Measurements from ENCODE around the gene SPATA3.
"Not testable (repeated sequence)": the region's sequence is repeated elsewhere in the genome, so short reads cannot be mapped to it uniquely, and the experiment has no call there.

The SPATA3 gene

DNA sequence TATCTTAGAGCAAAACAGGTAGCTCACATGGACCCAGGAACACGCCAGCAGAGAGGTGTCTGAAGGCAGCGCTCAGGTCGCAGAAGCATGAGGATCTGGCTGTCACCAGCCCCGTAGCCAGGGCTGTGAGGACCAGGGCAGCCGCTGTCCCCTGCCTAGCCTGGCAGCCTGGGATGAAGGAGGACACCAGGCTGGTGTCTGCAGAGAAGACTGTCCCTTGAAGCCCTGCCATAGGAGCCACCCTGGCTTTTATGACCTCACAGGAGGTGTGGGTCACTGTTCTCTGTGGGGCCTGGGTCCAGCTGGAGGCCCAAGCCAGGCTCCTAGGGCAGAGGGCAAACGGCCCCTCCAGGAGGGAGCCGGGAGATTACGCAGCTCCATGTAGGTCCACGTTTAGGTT is at the start of gene SPATA3:
Gene SPATA3 (plus strand): TSS at position 301 of the 400 bp plus-strand sequence. CDS start 113 bp downstream, outside the sequence.
- DNase-seq = no peak

DNA sequence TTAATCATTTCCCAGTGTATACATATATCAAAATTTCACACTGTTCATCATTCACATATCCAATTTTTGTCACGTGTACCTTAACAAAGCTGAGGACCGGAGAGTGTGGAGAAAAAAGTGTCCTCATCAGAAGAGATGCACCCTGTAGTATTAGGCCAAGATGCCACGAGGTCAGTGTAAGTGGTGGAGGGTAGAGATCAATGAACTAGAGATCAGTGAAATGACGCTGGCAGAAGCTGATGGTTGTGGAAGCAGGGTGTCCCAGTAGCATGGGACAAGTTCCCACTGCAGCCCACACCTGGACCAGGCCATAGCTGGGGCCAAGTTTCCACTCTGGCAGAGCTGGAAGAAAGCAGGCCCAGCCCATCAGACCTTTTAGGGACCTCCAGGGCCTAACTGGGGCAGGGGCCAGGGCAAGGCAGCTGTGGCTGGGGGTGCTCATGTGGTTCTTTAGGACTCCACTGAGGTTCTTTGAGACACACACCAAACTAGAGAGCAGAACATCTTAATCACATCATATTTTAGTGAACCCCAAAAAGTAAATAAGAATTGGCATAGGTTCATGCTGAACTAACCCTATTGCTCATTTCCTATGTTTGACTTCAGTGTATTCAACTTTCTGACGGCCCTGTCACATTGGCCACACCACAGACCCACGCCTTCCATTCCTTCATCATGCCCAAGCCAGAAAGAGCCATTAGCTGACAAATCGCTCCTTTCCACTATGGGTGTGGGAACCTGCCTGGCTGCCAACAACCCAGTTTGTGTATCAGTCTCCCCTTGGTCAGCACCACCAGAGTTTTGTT is 49.3 kb upstream of the SPATA3 start:
- no peak for DNase-seq

DNA sequence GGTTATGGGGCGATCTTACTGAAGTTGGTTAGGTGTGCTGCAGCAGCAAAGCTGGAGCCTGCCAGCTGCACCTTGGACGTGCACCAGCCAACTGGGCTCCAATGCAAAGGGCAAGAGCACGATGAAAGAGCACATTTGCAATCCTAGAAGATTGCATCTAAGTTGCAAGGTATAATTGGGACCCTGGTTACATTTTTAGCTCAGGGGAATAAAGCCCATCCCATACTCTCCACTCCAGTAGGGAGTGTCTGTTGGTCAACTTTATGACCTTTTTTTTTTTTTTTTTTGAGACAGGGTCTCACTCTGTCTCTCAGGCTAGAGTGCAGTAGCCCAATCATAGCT is 48.7 kb upstream of the SPATA3 start:
- DNase-seq = no peak

DNA sequence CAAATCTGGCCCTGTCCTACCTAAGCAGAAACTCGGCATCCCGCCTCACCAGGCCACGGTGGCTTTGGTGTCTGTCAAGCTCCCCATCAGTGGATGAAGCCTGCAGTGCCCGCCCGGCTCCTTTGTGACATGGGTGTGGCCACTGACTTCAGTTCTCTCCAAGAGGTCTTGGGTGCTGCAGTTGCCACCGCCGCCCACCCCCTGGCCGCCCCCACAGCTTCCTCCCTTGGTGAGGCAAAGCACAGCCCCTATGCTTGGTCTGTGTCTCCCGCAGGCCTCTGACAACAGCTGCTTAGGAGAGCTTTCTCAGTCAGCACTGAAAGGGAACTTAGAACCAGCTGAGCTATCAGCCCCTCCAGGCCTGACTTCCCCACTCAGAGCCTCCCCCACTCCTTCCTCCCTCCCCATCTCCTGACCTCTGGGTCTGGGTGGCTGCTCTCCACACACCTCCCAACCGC is 48.0 kb upstream of the SPATA3 start:
- no peak for DNase-seq

DNA sequence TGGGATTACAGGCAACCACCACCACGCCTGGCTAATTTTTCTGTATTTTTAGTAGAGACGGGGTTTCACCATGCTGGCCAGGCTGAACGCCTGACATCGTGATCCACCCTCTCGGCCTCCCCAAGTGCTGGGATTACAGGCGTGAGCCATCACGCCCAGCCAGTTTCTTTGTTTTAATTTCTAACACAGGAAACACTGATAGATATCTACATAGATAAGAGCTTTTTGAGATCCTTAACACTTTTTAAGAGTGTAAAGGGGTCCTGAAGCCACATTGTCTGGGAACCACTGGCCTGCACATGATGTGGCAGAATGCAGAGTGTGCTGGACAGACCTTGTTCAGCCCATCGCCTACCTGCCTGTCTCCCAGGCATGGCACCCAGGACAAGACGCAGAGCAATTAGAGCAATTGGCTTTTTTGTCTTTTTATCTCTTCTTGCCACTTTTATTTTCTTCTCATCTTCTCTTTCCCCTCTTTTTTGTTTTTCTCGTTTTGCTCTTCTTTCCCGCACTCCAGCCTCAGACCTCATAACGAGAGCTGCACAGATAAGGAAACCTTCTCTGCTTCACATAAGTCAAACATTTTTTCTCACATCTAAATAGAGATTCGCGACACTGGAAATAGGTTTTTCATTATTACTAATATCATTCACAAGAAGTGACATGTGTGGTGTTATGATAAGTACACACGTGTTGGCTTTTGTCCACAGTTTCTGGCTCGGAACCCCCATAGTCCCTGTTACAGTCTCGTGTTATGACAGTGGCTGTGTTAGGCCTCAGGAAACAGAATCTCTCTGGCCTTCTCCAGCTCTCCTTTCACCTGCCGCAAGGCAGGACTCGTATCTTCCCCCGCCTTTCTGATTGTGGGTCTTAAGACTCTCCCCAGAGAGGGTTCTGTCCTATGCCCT is 45.7 kb upstream of the SPATA3 start:
- DNase-seq = no peak

DNA sequence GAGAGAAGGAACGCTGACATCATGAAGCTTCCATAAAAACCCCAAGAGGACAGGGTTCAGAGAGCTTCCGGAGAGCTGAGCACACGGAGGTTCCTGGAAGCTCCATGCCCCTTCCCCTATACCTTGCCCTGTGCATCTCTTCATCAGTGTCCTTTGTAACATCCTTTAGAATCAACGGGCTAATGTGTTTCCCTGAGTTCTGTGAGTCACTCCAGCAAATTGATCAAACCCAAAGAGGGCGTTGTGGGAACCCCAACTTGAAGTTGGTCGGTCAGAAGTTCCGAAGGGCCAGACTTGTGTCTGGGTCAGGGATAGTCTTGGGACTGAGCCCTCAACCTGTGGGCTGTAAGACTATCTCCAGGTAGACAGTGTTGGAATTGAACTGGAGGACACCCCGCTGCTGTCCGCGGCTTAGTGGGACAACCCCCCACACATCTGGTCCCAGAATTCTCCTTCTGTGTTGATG is 45.0 kb upstream of the SPATA3 start:
- no peak for DNase-seq

DNA sequence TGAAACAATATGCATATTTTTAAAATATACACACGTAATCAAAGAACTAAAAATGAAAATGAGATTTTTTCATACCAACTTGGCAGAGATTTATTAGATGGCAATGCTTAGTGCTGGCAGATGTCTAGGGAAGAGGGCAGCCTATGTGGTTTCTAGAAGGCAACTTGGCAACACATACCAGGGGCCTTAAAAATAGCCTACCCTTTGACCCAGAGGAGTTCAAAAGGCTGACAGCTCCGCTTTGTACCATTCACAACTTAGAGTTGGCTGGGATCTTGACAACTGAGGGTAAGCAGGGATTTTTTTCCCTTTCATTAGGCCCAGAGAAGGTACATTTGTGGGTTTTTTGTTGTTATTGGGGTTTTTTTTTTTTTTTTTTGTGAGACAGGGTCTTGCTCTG is 44.5 kb upstream of the SPATA3 start:
- DNase-seq = no peak

DNA sequence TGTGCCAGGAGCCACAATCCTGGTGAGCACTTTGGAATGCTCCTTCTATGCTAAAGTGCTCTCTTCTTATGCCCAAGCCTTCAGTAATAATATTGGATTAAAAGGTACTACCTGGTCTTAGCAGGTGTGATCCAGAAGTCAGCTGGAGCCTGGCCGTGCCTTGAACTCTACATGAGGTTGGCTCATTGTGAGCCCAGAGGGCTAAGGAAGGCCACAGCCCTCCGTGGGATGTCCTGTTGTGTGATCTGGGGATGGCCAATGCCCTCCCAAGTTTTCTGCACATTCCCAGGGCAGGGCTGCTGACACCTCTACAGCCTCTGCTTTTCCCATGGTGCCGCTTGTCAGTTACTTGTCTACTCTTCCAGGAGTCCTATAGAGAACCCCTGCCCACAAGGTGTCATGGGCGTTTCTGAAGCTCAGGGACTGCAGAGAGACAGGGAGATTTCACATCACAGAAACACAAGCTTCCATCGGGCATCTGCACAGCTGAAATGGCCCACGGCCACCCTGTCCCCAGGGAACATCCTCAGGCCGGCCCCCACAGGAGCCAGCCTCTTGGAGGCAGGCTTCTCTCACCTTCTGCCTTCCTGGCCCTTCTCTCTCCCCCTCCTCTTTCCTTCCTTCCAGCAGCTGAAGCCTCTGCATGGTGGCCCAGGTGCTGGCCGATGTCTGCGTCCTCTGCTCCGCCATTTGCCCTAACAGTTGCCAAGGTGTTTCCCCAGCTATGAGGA is 43.5 kb upstream of the SPATA3 start:
- no peak for DNase-seq

DNA sequence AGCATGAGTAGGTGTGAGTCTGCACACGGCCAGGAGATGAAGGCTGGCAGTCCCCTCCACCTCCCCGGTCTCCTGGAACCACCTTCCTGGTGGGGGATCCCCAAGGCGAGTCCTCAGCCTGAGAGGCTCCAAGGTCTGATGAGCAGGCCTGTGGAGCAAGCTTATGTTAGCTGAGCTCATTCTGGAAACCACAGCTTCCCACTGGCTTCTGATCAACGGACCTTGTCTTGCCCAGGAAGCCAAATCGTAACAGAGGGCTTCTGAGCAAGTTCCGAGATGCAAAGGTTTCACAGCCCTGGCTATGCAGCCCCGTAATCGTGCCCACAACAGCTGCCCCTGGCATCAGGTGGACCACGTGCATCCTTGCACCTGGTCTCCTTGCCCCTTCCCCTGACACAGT is 42.1 kb upstream of the SPATA3 start:
- DNase-seq = no peak

DNA sequence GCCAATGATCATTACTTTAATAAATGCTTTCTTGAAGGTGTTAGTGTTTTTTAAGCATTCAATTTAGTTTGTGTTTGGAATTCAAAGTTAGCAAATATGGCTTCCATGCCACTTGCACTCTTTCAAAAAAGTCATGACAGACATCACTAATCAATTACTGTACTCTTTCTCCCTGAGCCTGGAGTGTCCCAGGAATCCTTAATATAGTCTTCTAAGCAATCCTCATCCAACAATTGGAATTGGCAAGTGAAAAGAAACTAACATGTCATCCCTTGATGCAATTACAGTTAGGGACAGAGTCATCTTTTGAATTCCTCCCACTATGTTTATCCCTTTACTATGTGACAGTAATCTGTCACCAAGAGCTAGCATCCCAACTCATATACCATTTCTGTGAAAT is 41.2 kb upstream of the SPATA3 start:
- no peak for DNase-seq

DNA sequence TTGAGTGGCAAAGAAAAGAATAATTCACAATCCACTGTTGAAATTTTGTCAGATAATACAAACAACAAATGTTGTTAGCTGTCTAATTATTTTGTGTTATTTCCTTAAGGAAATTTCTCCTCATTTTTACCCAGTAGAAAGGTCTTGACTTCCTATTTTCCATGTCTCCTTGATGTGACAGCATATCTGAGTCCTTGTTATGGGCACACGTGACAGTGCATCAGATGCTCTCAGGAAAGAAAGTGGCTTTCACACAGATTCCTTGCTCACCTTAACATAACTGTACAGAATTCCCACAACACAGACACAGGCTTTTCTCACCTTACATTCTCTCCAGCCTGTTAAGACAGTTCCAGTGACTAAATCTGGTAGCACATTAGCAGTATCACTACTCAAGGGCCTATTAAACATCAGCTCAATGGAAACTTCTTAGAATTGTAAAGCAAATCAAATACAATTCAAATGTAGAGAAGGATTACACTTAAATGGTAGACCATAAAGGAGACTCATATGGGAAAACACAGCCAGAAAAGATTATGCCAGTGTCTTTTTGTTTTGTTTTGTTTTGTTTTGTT is 40.7 kb upstream of the SPATA3 start:
- DNase-seq = no peak

DNA sequence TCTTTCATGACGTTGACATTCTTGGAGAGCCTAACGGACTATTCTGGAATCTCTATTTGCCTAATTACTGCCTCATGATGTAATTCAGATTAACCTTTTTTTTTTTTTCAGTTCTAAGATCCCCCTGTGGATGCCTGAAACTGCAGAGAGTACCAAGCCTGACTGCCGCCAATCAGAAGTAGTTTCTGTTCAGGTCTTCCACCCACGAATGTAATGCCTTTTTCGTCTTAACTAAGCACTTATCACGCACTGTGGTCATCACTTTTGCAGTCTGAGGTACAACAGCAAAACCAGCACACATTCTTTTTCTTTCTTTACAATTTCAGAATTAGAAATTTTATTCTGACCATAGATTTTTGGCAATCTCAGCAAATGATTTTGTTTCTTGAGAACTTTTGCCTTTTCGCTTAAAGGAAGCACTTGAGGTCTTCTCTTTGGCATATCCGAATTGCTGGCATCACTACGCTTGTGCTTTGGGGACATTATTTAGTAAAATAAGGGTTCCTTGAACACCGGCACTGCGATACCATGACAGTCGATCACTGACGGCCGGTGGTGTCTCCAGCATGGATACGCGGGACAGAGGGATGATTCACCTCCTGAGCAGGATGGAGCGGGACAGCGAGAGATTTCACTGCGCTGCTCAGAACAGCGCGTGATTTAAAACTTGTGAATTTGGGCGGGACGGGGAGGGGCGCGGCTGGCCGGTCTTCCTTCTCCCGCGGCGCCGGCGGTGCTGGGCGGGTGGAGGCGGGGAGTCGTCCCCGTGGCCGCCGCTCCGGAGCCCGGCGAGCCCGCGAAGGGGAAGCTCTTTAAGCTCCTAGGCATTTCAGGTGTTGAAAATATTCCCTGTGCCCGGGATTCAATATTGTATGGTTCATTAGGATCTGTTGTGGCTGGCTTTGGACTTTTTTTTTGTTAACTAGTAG is 38.8 kb upstream of the SPATA3 start:
- peak; percentile 37 for DNase-seq

DNA sequence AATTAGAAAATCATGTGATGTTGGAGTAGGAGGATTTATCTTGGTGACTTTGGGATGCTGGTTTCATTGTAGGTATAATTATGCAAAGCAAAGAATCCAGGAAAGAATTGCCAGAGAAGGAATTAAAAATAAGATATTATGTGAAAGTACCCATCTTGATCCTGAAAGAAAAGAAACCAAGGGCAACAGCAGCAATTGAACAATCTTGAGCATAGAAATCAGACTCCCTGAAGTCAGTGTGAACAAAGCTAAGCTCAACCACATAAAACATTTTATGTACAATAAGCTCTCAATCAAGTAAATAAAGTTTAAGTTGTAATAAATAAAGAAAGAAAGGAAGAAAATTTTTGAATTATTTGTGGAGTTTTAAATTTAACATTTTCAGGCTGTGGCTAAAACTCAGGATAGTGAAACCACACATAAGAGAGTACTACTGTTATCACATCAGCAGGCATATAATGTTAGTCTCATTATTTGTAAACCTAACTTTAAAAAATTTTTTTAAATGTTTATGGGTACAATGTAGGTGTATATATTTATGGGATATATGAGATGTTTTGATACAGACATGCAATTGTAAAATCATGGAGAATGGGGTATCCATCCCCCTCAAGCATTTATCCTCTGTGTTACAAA is 38.0 kb upstream of the SPATA3 start:
- DNase-seq = no peak

DNA sequence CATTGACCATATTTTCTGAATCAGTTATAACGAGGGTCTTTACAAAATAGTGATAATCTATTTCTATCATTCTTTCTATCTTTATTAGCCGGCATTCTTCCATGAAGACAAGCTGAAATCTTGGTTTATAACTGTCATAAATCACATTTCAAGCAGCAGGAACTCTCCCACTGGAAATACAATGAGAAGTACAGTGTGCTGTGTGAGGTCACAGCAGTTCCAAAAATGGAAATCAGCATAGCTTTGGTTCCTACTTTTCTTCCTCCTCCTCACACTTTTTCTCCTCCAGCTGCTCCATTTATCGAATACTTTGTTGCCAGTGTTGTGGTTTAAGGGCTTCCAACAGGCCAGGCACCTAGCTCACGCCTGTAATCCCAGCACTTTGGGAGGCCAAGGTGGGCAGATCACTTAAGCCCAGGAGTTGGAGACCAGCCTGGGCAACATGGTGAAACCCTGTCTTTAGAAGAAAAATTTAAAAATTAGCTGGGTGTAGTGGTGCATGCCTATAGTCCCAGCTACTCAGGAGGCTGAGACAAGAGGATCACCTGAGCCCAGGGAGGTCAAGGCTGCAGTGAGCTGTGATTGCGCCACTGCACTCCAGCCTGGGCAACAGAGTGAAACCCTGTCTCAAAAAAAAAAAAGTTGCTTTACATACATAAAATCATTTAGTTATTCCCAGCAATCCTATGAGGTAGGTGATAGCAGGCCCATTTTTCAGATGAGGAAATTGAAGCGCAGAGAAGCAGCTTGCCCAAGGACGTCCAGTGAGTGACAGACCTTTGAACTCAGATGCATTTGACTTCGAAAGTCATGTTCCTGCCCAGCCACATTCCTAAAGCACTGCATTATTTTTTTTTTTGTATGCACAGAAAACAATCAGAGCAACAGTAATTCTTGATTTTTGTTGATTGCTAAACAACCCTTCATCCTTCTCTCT is 36.8 kb upstream of the SPATA3 start:
- DNase-seq = no peak

DNA sequence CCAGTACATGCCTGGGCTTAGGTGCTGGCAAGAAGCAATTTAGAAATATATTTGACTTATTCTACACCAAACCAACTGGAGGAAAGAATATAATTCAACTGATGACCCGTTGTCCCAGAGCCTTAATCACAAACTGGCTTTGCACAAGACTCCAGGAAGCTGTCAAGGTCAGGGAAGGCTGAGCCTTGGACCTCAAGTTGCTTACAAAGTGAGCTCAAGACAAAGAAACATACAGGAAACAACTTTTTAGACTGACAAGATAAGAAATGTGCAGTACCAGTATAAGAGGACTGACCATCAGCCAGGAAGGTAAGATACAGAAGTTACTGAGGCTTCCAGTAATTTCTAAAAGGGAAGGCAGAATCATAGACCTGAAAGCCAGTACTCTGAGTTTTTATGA is 35.9 kb upstream of the SPATA3 start:
- no peak for DNase-seq

DNA sequence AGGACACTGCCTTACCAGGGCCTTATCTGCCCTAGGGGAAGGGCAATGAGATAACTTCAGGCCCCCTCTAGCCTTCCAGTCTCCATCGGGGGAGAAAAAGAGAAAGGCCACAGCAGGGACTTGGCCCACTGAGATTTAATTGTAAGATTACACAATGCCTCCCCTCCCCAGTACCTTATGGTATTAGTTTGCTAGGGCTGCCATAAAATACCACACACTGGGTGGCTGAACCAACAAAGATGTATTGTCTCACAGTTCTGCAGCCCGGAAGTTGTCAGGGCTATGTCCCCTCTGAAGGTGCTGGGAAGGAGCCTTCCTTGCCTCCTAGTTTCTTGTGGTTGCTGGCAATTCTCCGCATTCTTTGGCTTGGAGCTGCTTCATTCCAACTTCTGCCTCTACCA is 34.8 kb upstream of the SPATA3 start:
- no peak for DNase-seq

DNA sequence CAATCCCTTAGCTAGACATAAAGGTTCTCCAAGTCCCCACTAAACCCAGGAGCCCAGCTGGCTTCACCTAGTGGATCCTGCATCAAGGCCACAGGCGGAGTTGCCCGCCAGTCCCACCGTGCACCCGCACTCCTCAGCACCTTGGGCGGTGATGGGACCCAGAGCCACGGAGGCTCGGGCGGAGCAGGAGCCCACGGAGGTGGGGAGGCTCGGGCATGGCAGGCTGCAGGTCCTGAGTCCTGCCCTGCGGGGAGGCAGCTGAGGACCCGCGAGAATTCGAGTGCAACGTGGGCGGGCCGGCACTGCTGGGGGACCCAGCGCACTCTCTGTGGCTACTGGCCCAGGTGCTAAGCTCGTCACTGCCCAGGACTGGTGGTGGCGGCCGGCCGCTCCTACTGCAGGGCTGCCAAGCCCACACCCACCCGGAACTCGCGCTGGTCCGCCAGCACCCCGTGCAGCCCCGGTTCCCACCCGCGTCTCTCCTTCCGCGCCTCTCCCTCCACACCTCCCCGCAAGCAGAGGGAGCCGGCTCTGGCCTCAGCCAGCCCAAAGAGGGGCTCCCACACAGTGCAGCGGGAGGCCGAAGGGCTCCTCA is 31.7 kb upstream of the SPATA3 start:
- no peak for DNase-seq

DNA sequence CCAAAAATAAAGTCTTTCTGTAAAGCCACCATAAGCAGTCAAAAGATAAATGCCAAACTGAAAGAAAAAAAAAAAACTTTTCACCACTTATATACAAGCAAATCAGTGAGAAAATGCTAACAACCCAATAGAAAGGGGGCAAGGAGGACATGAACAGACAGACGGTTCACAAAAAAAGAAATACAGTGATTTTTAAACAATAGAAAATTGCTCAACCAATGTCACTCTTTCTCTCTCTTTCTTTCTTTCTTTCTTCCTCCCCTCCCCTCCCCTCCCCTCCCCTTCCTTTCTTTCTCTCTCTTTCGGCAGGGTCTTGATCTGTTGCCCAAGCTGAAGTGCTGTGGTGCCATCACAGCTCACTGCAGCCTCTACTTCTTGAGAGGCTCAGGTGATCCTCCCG is 28.8 kb upstream of the SPATA3 start:
- no peak for DNase-seq

DNA sequence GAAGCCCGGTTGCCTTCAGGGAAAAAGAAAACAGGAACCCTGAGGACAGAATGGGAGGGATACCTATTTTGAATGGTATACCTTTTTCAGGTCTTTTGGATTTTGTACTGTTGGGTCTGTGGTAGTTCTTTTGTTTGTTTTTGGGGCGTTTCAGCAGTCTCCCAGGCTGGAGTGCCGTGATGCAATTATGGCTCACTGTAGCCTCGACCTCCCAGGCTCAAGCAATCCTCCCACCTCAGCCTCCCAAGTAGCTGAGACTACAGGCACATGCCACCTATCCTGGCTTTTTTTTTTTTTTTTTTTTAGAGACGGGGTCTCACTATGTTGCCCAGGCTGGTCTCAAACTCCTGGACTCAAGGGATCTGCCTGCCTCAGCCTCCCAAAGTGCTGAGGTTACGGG is 27.6 kb upstream of the SPATA3 start:
- DNase-seq = not testable (repeated sequence)
